Measurements from ENCODE around the gene CAMLG. TPM values are rescaled to one million over a fixed set of nuclear protein-coding genes. Genes with fewer than 3 reads are reported as not detected.

CAMLG gene
- total RNA-seq, 1 donor, result 51.2 TPM

- TF ChIP-seq CTCF (IDR thresholded peaks at IDR 0.05; ENCODE audit: insufficient read depth, low read length), result no peak
- H3K4me3 ChIP-seq (ENCODE audit: low read depth, low read length), result no peak overlapping the region
- DNase-seq (ENCODE audit: low read depth), result no peak
Measured at GRCh38 chr5:134732819-134733218, 5.5 kb upstream of the CAMLG start.

GRCh38 chr5:134735243-134735642 lies 3.1 kb upstream of the CAMLG start:
- no peak for TF ChIP-seq CTCF (IDR thresholded peaks at IDR 0.05; ENCODE audit: insufficient read depth, low read length)
- no peak for DNase-seq (ENCODE audit: low read depth)
- no peak overlapping the region for H3K4me3 ChIP-seq (ENCODE audit: low read depth, low read length)

- no peak for DNase-seq (ENCODE audit: low read depth)
- no peak overlapping the region for H3K4me3 ChIP-seq (ENCODE audit: low read depth, low read length)
- TF ChIP-seq CTCF (IDR thresholded peaks at IDR 0.05; ENCODE audit: insufficient read depth, low read length), result no peak
Measured at GRCh38 chr5:134736173-134736812, 2.1 kb upstream of the CAMLG start.

GRCh38 chr5:134738963-134739661 lies 764 bp downstream of the CAMLG start:
- no peak for TF ChIP-seq CTCF (IDR thresholded peaks at IDR 0.05; ENCODE audit: insufficient read depth, low read length)
- H3K4me3 ChIP-seq (ENCODE audit: low read depth, low read length), result peak overlapping the region; percentile 93
- peak; percentile 37 for DNase-seq (ENCODE audit: low read depth)

GRCh38 chr5:134741052-134741451 lies 2.7 kb downstream of the CAMLG start:
- H3K4me3 ChIP-seq (ENCODE audit: low read depth, low read length), result no peak overlapping the region
- TF ChIP-seq CTCF (IDR thresholded peaks at IDR 0.05; ENCODE audit: insufficient read depth, low read length), result no peak
- no peak for DNase-seq (ENCODE audit: low read depth)

- DNase-seq (ENCODE audit: low read depth), result no peak
- TF ChIP-seq CTCF (IDR thresholded peaks at IDR 0.05; ENCODE audit: insufficient read depth, low read length), result no peak
Measured at GRCh38 chr5:134742134-134742533, 3.8 kb downstream of the CAMLG start.

More at GRCh38 chr5:134742134-134742533, 3.8 kb downstream of the CAMLG start:
- H3K4me3 ChIP-seq (ENCODE audit: low read depth, low read length), result no peak overlapping the region
